CD4-positive, alpha-beta T cell (primary cell): ENCODE data around the gene LOC128125822.

Experiments
- ATAC-seq: fragments of 200-7000 bp; cut with Tn5 transposase; one replicate; pipeline ENCODE4 v1.10.0; 2022; ENCODE audit warnings: mild to moderate bottlenecking; ENCODE audit not compliant: poor library complexity
- CTCF ChIA-PET: fragments of 350-600 bp; sonication (Branson Sonifier 250); formaldehyde crosslinking; loops from one replicate; lab custom pipeline; 2021; ENCODE audit warnings: antibody characterized with exemption, inconsistent platforms; lab: Charles Lee
- POLR2A ChIA-PET: fragments of 350-600 bp; sonication (Branson Sonifier 250); formaldehyde crosslinking; loops from one replicate; lab custom pipeline; 2021; ENCODE audit warnings: antibody characterized with exemption, inconsistent platforms; lab: Charles Lee
- DNase-seq, 14 experiments: peaks; one replicate each; pipeline ENCODE4 v3.0.0-alpha.2; 2013 to 2020; ENCODE audit warnings: mixed read lengths in 2 of 14
- H3K27ac ChIP-seq, 2 donors: one replicate each; pipeline versions ENCODE4 v1.5.1 to v1.7.0; 2013; ENCODE audit warnings: low read length in 2 of 2, low read depth in 1 of 2, mild to moderate bottlenecking in 1 of 2
- H3K27me3 ChIP-seq, 2 experiments: 1 replicate in 1 of 2; 2 replicates in 1 of 2; pipeline versions ENCODE4 v1.6.1 to v1.7.0; 2013; ENCODE audit warnings: low read length in 2 of 2, control low read depth in 1 of 2, mild to moderate bottlenecking in 1 of 2, moderate library complexity in 1 of 2; ENCODE audit not compliant: insufficient read depth in 2 of 2, control insufficient read depth in 1 of 2
- H3K36me3 ChIP-seq: one replicate; pipeline ENCODE4 v1.6.1; 2013; ENCODE audit warnings: low read length, control low read depth; ENCODE audit not compliant: insufficient read depth
- H3K4me1 ChIP-seq: one replicate; pipeline ENCODE4 v1.6.1; 2013; ENCODE audit warnings: low read length, control low read depth; ENCODE audit not compliant: insufficient read depth
- H3K4me3 ChIP-seq: one replicate; pipeline ENCODE4 v1.5.1; 2013; ENCODE audit warnings: mild to moderate bottlenecking, low read length, moderate library complexity
- H3K9me3 ChIP-seq, 2 experiments: 1 replicate in 1 of 2; 2 replicates in 1 of 2; pipeline versions ENCODE4 v1.6.1 to v1.7.0; 2013; ENCODE audit warnings: low read length in 2 of 2, mild to moderate bottlenecking in 2 of 2, control low read depth in 1 of 2, moderate library complexity in 1 of 2; ENCODE audit not compliant: control insufficient read depth in 1 of 2, insufficient read depth in 1 of 2
- H3K27ac Mint-ChIP-seq: one replicate; pipeline ENCODE4 v1.8.0; 2020; ENCODE audit warnings: mixed read lengths
- H3K27me3 Mint-ChIP-seq: one replicate; pipeline ENCODE4 v1.8.0; 2021; ENCODE audit warnings: mixed read lengths
- H3K36me3 Mint-ChIP-seq: one replicate; pipeline ENCODE4 v1.8.0; 2021; ENCODE audit warnings: low read depth, mixed read lengths
- H3K4me1 Mint-ChIP-seq: one replicate; pipeline ENCODE4 v1.8.0; 2021; ENCODE audit warnings: low read depth, mixed read lengths
- H3K4me3 Mint-ChIP-seq: one replicate; pipeline ENCODE4 v1.8.0; 2020; ENCODE audit warnings: mild to moderate bottlenecking, mixed read lengths
- H3K9me3 Mint-ChIP-seq: one replicate; pipeline ENCODE4 v1.8.0; 2020; ENCODE audit warnings: mixed read lengths
- CTCF ChIP-seq: fragments of 200-600 bp; IDR thresholded peaks from one replicate; pipeline ENCODE4 v1.8.0; 2022; ENCODE audit warnings: antibody characterized with exemption, mild to moderate bottlenecking
- intact Hi-C, 2 experiments: fragments of 100-400 bp; cut with DNase I in 1 of 2; cut with micrococcal nuclease in 1 of 2; formaldehyde crosslinking; loops; one replicate each; pipeline versions ENCODE4 v1.15.1 to v1.9.0; 2023 to 2025; cut with DNase I, micrococcal nuclease

The LOC128125822 gene

GRCh38 chr6:63529498-63529897, 42.8 kb upstream of the LOC128125822 start:
- no peaks in the 10 kb centered on the region for H3K27me3 ChIP-seq
- Mint-ChIP-seq H3K36me3 (no peaks in the 10 kb centered on the region), H3K27ac (no peak overlapping the region), H3K4me3 (no peak overlapping the region), H3K4me1 (peaks cover 8% of the 10 kb centered on the region), H3K9me3 (no peaks in the 10 kb centered on the region), H3K27me3 (no peaks in the 10 kb centered on the region)
- H3K36me3 ChIP-seq = no peaks in the 10 kb centered on the region
- H3K4me1 ChIP-seq = no peaks in the 10 kb centered on the region
- POLR2A ChIA-PET = interaction anchor here (1.0 kb wide), 1 partner anchor 45 kb away, joined by 4 read pairs; no protein-coding TSS in a partner anchor
- CTCF ChIA-PET = no interaction called here
- intact Hi-C loops = no loop called here
- peak overlapping the region in 1 of 2 donors; percentile 18 for H3K27ac ChIP-seq
- DNase-seq = peak in 1 of 14 experiments; percentile 45
- no peak for TF ChIP-seq CTCF
- peak overlapping the region; percentile 9 for H3K4me3 ChIP-seq
- H3K9me3 ChIP-seq = no peaks in the 10 kb centered on the region
- no peak for ATAC-seq

GRCh38 chr6:63530182-63530581, 42.1 kb upstream of the LOC128125822 start:
- Mint-ChIP-seq H3K27ac (no peak overlapping the region), H3K9me3 (no peaks in the 10 kb centered on the region), H3K4me1 (peaks cover 8% of the 10 kb centered on the region), H3K27me3 (no peaks in the 10 kb centered on the region), H3K36me3 (no peaks in the 10 kb centered on the region), H3K4me3 (no peak overlapping the region)
- no peak overlapping the region for H3K4me3 ChIP-seq
- H3K27ac ChIP-seq = no peak overlapping the region
- TF ChIP-seq CTCF = no peak
- no peaks in the 10 kb centered on the region for H3K9me3 ChIP-seq
- H3K36me3 ChIP-seq = no peaks in the 10 kb centered on the region
- POLR2A ChIA-PET = interaction anchor here (1.0 kb wide), 1 partner anchor 44 kb away, joined by 4 read pairs; no protein-coding TSS in a partner anchor
- ATAC-seq = no peak
- H3K4me1 ChIP-seq = no peaks in the 10 kb centered on the region
- DNase-seq = no peak
- CTCF ChIA-PET = no interaction called here
- intact Hi-C loops = no loop called here
- H3K27me3 ChIP-seq = no peaks in the 10 kb centered on the region

- H3K36me3 ChIP-seq = no peaks in the 10 kb centered on the region
- Mint-ChIP-seq H3K9me3 (no peaks in the 10 kb centered on the region), H3K36me3 (no peaks in the 10 kb centered on the region), H3K27ac (no peak overlapping the region), H3K4me3 (no peak overlapping the region), H3K27me3 (no peaks in the 10 kb centered on the region), H3K4me1 (peaks cover 8% of the 10 kb centered on the region)
- H3K4me1 ChIP-seq = no peaks in the 10 kb centered on the region
- CTCF ChIA-PET = no interaction called here
- no peak overlapping the region for H3K4me3 ChIP-seq
- DNase-seq (no peak), ATAC-seq (no peak)
- intact Hi-C loops = no loop called here
- POLR2A ChIA-PET = interaction anchor here (0.9 kb wide), 1 partner anchor 22 kb away, joined by 3 read pairs; no protein-coding TSS in a partner anchor
- TF ChIP-seq CTCF = no peak
- H3K9me3 ChIP-seq = no peaks in the 10 kb centered on the region
- no peak overlapping the region for H3K27ac ChIP-seq
- H3K27me3 ChIP-seq = no peaks in the 10 kb centered on the region
Observed at GRCh38 chr6:63530991-63531390, 41.3 kb upstream of the LOC128125822 start.
